AG09309 (cell line): ENCODE results near the gene MDK.
A peak's percentile ranks its signal among the peaks of the same experiment; 100 is the strongest.

ENCODE experiments used
- DNase-seq: peaks from one replicate; pipeline ENCODE4 v3.0.0-alpha.2; 2010; ENCODE audit warnings: low read depth
- H3K4me3 ChIP-seq: 2 replicates; pipeline ENCODE4 v1.5.1; 2011; ENCODE audit warnings: mild to moderate bottlenecking, low read depth, low read length, moderate library complexity; ENCODE audit not compliant: control insufficient read depth
- CTCF ChIP-seq: IDR thresholded peaks from 2 replicates; pipeline ENCODE4 v1.5.1; 2011; ENCODE audit warnings: mild to moderate bottlenecking, low read depth, low read length, inconsistent platforms; ENCODE audit not compliant: insufficient read depth, control insufficient read depth; ENCODE audit errors: missing control alignments

MDK gene

DNA sequence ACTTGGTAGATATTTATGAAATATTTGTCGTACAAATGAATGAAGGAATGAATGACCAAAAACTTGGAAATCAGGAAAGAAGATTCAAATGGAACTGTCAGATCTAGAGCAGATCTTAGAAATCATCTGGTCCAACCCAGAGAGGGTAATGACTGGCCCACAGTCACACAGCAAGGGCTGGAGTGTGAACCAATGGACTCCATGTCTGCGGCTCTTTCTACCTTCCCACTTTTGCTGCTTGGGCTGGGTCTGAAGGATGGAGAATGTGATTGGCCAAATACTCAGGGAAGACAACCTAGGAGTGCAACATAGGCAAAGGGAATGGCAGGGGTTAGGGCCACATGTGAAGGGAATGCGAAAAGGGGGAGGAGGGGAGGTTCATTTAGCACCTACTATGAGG is 40.0 kb upstream of the MDK start:
- DNase-seq, result no peak
- H3K4me3 ChIP-seq, result no peak overlapping the region
- no peak for TF ChIP-seq CTCF

DNA sequence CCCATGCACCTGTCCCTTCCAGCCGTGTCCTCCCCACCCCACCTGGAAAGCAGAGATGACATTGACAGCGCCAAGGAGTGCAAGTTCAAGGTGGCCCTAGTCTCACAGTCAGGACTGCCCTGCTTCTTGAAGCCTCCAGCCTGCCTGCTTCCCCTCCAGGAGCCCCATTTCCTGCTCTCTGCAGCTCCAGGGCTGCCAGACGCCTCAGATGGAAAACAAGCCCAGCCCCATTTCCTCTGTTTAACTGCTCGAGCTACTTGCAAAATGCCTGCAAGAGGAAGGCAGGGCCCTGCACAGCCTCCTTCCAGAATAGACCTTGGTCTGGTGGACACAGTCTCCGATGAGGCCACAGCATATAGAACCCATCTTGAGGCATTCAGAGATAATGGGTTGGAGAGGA is 39.2 kb upstream of the MDK start:
- no peak overlapping the region for H3K4me3 ChIP-seq
- no peak for DNase-seq
- TF ChIP-seq CTCF, result no peak

GRCh38 chr11:46343520-46343919 is 37.9 kb upstream of the MDK start:
- no peak for DNase-seq
- no peak overlapping the region for H3K4me3 ChIP-seq
- no peak for TF ChIP-seq CTCF

GRCh38 chr11:46345131-46345597 is 36.3 kb upstream of the MDK start:
- TF ChIP-seq CTCF, result no peak
- H3K4me3 ChIP-seq, result no peak overlapping the region
- DNase-seq, result no peak

- TF ChIP-seq CTCF, result no peak
- DNase-seq, result no peak
- H3K4me3 ChIP-seq, result no peak overlapping the region
These were observed 35.5 kb upstream of the MDK start for GRCh38 chr11:46345881-46346484.

GRCh38 chr11:46346886-46347636 is 34.4 kb upstream of the MDK start, which contains the start of gene DGKZ:
Gene DGKZ (plus strand): TSS chr11:46347463. CDS start chr11:46347660, 197 bp downstream.
- TF ChIP-seq CTCF, result peak; percentile 40
- peak within 1 kb of the TSS; percentile 88 for H3K4me3 ChIP-seq
- DNase-seq, result no peak
